SW 1271 (cell line): ENCODE data around the gene LY6G5C.

Source experiments
- DNase-seq, 2 experiments: peaks; one replicate each; lab custom pipeline; 2025; lab: John Stamatoyannopoulos, UW

Gene LY6G5C

DNA sequence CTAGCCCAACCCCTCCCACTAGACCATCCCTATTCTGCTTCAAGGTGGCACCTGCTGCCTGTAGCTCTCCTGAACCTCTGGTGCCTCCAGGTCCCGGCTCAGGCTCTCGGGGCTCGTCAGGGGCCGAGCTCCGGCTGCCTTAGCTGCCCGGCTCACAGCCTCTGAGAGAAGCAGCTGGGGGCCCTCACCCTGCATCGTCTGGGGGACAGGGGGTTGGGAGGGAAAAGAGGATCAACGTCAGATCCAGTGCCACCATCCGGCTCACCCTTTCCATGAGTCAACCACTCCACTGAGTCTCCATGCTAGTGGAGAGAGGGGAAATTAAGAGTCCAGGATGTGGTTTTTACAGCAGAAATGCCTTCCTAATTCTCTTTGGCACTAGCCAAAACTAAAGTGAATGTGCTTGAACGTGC lies 41.4 kb downstream of the LY6G5C start:
- no peak for DNase-seq

DNA sequence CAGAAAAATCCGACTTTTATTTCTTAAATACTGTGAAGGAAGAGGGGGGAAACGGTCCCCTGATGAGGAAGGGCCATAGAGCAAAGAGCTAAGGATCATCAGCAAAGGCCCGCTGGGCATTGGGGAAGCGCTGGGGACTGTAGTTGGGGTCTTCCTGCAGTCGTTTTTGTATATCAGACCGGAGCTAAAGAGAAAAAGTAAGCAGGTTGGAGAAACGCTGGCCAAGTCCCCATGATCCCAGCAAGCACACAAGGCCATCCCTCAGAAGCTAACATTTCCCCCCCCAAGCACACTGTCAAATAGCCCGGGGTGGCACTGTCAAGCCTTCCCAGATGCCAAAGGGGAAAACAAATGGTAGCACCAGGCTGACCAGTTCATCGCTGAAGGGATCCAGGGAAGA lies 41.8 kb downstream of the LY6G5C start:
- DNase-seq, result no peak

DNA sequence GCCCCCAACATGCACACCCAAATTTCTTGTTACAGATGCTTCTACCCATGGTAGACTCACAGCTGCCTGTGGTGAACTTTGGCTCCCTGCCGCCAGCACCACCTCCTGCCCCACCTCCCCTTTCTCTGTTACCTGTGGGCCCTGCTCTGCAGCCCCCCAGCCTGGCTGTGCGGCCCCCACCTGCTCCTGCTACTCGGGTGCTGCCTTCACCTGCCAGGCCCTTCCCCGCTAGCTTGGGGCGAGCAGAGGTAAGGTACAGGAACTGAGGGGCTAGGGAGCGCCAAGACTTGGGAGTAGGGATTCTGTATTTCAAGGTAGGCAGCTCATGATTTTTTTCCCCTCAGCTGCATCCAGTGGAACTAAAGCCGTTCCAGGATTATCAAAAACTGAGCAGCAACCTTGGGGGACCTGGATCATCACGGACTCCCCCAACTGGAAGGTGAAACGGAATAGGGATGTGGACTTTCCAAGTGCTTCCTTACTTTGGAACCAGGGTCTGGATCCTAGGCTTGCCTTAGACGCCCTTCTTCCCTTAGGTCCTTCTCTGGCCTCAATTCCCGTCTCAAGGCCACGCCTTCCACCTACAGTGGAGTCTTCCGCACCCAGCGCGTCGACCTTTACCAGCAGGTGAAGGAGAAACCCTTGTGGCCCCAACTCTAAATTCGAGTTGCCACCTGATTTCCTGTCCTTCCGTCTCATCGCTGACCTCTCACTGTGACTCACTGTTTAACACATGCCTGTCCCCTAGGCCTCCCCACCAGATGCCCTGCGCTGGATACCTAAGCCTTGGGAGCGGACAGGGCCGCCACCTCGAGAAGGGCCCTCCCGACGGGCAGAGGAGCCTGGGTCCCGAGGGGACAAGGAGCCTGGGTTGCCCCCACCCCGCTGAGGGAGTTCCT lies 43.9 kb downstream of the LY6G5C start:
- DNase-seq, result no peak

DNA sequence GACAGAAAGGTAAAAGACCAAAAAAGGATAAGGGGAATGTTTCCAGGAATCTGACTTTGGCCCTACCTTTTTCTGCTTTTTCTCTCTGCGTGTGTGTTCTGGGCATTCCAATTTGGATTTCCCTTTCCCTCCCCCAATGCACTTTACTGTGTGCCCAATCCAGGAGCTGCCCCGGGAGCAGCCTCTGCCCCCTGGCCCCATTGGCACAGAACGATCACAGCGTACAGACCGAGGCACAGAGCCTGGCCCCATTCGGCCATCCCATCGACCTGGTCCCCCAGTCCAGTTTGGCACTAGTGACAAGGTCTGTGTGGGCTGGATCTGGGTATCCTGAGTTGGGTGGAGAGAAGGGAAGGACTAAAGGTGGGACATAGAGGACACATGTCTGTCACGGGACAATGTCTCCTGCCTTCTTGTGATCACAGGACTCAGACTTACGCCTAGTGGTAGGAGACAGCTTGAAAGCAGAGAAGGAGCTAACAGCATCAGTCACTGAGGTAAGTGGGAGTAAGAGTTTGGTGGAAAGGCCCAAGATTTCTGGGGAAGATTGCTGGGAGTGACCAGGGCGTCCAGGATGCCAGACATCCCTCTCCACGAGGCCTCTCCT lies 45.8 kb downstream of the LY6G5C start:
- DNase-seq, result no peak

DNA sequence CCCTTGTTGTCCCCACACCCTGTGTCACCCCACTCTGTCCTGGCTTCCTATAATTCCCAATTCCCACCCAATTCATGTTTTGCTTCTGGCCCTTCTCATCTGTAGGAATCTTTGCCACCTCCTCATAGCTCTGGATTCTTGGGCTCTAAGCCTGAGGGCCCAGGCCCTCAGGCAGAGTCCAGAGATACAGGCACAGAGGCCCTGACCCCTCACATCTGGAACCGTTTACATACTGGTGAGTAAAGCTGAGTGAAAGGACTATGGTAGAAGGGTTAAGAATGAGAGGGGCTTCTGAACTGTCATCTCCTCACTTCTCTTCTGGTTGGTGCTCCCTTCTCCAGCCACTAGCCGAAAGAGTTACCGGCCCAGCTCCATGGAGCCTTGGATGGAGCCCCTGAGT lies 46.7 kb downstream of the LY6G5C start:
- DNase-seq, result no peak

DNA sequence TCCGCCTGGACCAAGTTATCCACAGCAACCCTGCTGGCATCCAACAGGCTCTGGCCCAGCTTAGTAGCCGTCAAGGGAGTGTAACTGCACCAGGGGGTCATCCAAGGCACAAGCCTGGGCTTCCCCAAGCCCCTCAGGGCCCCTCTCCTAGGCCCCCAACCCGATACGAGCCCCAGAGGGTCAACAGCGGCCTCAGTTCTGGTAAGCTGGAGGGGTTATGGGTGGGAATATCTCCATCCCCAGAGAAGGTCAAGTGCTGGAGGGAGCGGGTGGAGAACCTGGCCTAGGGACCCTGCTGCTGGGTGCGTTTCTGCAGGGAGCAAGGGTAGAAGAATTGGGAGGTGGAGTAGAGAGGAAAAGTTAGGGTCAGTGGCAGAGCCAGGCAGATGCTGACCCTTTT lies 47.4 kb downstream of the LY6G5C start:
- DNase-seq, result no peak

DNA sequence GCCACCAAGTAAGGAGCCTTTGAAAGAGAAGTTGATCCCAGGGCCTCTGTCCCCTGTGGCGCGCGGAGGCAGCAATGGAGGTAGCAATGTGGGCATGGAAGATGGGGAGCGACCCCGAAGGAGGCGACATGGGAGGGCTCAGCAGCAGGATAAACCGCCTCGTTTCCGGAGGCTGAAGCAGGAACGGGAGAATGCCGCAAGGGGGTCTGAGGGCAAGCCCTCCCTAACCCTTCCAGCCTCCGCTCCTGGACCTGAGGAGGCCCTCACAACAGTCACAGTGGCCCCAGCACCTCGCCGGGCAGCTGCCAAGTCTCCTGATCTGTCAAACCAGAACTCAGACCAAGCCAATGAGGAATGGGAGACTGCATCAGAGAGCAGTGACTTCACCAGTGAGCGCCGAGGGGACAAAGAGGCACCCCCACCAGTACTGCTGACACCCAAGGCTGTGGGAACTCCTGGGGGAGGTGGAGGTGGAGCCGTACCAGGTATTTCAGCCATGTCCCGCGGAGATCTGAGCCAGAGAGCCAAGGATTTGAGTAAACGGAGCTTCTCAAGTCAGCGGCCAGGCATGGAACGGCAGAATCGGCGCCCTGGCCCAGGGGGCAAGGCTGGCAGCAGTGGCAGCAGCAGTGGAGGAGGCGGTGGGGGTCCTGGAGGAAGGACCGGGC lies 48.5 kb downstream of the LY6G5C start:
- DNase-seq, result no peak

DNA sequence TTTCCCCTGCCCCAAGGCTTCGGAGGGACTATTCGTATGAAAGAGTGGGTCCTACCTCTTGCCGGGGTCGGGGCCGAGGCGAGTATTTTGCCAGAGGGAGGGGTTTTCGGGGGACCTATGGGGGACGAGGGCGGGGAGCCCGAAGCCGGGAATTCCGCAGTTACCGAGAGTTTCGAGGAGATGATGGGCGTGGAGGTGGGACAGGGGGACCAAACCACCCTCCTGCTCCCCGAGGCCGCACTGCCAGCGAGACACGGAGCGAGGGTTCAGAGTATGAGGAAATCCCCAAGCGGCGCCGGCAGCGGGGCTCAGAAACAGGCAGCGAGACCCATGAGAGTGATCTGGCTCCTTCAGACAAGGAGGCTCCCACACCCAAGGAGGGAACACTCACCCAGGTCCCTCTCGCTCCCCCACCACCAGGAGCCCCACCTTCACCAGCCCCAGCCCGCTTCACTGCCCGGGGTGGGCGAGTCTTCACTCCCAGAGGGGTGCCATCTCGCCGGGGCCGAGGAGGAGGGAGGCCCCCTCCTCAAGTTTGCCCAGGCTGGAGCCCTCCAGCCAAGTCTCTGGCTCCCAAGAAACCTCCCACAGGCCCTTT lies 49.1 kb downstream of the LY6G5C start:
- DNase-seq, result no peak

DNA sequence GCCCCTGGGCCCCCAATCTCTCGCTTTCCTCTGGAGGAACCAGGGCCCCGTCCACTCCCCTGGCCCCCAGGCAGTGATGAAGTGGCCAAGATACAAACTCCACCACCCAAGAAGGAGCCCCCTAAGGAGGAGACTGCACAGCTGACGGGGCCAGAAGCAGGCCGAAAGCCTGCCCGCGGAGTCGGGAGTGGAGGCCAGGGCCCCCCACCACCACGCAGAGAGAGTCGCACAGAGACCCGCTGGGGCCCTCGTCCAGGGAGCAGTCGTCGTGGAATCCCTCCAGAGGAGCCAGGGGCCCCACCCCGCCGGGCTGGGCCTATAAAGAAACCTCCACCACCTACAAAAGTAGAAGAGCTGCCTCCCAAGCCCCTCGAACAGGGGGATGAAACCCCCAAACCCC lies 49.7 kb downstream of the LY6G5C start:
- DNase-seq, result no peak

DNA sequence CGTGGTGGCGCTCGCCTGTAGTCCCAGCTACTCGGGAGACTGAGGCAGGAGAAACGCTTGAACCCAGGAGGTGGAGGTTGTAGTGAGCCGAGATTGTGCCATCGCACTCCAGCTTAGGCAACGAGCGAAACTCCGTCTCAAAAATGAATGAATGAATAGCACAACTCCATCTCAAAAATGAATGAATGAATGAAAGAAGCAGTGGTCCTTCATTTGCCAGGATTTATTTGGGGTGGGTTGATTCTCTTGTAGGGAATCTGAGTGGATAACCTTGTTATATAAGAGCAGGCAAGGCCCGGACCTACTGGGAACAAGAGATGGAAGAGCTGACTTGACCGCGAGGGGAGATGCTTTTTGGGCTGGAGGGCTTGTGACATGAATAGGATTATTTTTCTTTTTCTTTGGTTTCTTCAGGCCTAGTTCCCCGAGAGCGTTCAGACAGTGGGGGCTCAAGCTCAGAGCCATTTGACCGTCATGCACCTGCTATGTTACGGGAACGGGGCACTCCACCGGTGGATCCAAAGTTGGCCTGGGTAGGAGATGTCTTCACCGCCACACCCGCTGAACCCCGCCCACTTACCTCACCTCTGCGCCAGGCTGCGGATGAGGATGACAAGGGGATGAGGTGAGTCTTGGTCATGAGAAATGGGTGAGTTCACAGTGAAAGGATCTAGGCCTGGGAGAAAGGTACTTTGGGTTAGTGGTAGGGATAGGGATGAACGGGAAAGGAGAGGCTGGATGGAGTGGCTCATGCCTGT lies 50.5 kb downstream of the LY6G5C start:
- DNase-seq, result no peak

DNA sequence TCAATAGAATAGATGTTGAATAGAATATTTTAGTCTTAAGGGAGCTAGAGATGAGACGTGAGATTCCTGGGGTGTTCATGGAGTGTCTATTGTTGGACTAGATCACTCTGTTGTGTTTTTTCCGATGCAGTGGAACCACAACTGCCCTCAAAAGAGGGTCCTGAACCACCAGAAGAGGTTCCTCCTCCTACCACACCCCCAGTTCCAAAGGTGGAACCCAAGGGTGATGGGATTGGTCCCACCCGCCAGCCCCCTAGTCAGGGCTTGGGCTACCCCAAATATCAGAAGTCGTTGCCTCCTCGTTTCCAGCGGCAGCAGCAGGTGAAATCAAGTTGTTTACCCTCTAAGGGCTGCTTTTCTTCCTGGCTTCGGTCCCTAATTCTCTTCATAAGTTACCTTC lies 51.9 kb downstream of the LY6G5C start:
- DNase-seq, result no peak

DNA sequence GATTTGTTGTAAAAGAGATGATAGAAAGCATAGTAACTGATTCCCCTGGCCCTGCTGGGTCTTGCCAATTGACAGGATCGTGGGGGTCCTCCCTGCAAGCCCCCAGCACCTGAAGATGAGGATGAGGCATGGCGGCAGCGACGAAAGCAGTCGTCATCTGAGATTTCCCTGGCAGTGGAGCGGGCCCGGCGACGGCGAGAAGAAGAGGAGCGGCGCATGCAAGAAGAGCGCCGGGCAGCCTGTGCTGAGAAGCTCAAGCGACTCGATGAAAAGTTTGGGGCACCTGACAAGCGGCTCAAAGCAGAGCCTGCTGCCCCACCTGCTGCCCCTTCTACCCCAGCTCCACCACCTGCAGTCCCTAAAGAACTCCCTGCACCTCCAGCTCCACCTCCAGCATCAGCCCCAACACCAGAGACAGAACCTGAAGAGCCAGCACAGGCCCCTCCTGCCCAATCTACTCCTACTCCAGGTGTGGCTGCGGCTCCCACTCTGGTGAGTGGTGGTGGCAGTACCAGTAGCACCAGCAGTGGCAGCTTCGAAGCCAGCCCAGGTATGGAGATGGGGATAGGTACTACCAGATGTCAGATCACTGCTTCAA lies 53.1 kb downstream of the LY6G5C start:
- no peak for DNase-seq

DNA sequence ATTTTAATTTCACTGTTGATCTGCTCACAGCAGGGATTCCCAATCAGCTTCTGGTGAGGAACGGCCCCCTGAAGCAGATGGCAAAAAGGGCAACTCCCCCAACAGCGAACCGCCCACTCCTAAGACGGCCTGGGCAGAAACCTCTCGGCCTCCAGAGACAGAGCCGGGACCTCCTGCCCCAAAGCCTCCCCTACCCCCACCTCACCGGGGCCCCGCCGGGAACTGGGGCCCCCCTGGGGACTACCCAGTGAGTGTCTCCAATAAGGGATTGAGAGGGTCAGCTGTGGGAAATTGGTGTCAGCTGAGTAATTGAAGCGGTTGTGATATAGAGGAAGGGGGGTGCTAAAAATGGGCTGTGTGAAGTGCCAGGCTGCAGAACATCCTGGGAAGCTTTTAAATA lies 53.9 kb downstream of the LY6G5C start:
- no peak for DNase-seq
